CD4-positive, alpha-beta T cell treated with Interleukin-2 at 100 ng/mL for 4 hours (primary cell): ENCODE measurements around the gene COMMD2.

Experiments used
- DNase-seq: peaks from one replicate; pipeline ENCODE4 v3.0.0-alpha.2; 2020; ENCODE audit warnings: low spot score

The COMMD2 gene

DNA sequence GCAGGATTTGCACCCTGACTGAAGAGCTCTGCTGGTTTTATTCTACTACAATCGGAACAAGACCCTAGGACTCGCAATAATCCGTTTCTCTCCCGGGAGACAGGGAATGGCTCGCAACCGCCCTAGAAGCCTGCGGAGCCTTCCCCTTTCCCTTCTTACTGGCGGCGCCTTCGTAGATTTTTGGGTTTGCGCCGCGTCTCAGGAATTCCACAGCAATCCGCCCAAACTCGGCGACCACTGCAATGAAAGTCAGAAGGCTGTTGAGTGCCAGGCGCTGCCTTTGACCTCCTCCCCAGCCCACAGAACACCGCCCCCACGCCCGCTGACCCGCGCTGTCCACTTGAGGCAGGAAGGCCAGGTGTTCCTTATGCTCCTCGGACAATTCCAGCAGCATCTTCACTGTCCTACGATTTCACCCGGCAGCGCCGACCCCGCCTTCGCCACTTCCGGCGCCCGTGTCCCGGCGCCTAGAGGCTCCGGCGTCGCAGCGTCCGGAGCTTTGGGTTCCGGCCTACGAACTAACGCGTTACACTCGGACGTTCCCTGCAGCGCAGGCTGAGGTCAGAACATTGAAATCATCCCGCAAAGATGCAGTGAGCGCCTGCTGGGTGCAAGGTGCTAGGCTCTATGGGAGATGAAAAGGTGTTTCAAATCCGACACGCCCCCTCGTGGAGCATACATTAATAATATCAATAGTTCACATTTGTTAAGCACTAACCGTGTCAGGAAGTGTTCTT, at the start of gene COMMD2:
Gene COMMD2 (minus strand): TSS at position 439 of the 737 bp plus-strand sequence. CDS start 45 bp downstream, at position 394.
- DNase-seq: peak; percentile 86

DNA sequence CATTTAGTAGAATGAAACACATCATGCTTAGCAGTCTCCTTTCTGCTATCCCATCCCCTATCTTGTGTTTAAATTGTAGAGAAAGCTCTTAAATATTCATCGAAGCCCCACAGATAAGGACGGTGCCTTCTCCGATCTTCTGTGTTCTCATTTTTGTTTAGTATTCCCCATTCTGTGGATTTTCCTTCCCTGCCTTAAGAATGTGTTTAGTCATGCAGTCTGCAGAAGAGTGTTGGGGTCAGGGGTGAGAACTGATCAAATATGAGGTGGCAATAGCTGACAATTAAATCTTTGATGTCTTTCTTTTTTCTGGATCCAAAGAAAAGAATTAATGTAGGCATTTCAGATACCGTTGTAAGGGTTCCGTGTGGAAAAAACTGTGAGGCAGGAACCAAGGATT, 49.4 kb upstream of the COMMD2 start:
- no peak for DNase-seq

DNA sequence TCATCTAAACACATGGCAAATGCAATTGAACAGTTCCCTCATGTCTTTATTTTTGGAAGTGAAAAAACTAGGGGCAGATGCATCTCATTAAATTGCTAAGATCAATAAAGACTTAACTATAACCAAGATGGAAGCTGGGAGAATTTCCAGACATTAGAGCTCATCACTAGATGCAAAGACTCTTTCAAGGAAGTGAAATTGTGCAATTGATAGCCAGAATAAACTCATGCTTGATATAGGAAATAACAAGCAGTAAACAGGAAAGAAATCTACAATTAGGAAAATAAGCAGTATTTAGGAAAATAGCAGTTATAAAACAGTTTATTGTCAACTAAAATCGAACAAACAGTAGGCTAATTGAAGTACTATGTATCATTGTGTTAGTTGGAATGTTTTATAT, 48.9 kb upstream of the COMMD2 start:
- no peak for DNase-seq

DNA sequence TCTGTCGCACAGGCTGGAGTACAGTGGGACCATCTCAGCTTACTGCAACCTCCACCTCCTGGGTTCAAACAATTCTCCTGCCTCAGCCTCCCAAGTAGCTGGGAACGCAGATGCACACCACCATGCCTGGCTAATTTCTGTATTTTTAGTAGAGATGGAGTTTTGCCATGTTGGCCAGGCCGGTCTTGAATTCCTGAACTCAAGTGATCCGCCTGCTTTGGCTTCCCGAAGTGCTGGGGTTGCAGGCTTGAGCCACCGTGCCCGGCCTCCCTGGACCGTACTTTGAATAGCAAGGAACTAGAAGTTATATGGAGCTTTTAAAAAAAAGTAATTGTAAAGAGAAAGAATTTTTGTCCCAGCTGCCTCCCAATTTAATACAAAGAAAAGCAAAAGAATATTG, 48.4 kb upstream of the COMMD2 start:
- no peak for DNase-seq

DNA sequence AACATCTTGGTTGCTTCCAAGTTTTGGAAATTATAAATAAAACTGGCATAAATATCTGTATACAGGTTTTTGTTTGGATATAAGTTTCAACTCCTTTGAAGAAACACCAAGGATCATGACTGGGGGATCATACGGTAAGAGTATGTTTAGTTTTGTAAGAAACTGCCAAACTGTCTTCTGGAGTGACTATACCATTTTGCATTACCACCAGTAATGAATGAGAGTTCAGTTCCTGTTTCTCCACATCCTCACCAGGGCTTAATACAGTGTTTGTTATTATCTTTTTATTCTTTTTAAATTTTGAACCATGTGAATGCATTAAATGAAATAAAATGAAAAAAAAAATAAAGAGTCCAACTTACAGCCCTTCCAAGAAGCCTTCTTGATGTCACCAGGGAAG, 43.7 kb upstream of the COMMD2 start:
- no peak for DNase-seq

DNA sequence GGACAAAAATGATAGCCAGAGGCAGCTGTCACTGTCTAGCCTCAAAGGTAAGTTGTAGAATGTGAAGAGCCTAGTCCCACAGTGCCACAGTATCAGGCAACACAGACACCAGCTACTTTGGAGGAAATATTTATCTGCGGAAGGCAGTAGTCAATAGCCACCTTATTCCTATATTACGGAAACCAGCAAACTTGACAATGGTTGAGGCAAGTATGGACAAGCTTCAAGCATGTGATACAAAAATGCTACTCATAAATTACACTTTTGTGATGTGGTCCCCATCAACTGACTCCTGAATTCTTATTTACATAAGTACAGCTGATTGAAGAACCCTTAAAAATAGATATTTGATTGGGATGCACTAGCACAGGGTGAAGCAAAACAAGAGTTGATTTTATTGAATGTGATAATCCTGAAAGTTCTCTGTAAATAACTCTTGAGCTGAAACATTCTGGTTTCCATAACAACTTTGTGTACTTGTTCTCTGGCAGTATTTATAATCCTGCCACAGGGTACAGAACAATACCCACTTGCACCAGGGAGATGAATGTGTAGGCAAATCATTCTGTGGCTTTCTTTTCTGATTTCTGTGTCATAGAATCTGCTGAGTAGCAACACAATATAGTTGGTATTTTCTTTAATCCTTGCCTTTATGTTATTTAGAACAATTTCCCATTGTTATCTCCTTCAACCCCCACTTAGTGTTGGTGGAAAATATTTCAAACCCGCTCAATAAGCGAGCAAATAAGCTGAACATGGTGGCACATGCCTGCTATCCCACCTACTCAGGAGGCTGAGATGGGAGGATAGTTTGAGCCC, 40.4 kb upstream of the COMMD2 start, which contains the start of gene ANKUB1:
Gene ANKUB1 (minus strand): TSS at position 103 of the 819 bp plus-strand sequence. CDS start 188 bp downstream, outside the sequence.
- DNase-seq: no peak

DNA sequence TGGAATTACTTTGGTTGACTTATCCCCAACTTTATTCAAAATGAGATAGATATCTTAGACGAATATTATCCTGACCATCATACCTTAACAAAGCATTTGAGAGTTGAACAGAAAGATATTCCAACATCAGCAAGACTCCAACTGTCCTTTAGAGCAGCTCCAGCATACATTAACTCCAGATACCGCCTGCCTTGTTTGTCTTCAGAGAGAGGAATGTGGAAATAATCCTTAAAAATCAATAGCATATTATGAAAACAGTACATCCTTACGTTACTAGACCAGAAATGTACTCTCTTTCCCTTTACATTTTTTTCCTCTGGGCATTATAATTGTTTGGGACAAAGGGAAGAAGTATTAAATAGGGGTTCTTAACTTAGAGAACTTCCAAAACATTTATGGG, 38.4 kb upstream of the COMMD2 start:
- DNase-seq: no peak

DNA sequence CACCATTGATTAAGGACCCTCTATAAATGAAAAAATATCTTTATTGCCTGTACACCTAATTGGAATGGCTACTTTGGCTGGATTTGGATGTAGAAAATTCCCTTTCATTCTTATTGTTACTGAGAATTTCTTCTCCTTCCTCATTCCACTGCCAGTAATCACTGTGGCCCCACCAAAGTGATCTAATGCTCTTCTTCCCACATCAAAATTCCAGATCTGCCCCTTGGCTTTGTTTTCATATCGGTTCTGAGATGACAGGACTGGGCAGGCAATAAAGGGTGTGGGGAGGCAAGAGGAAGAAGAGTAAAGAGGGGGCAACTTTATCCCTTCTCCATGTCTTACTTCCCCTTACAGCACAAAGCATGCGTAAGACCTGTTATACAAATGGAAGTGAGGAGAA, 38.0 kb upstream of the COMMD2 start:
- DNase-seq: no peak

DNA sequence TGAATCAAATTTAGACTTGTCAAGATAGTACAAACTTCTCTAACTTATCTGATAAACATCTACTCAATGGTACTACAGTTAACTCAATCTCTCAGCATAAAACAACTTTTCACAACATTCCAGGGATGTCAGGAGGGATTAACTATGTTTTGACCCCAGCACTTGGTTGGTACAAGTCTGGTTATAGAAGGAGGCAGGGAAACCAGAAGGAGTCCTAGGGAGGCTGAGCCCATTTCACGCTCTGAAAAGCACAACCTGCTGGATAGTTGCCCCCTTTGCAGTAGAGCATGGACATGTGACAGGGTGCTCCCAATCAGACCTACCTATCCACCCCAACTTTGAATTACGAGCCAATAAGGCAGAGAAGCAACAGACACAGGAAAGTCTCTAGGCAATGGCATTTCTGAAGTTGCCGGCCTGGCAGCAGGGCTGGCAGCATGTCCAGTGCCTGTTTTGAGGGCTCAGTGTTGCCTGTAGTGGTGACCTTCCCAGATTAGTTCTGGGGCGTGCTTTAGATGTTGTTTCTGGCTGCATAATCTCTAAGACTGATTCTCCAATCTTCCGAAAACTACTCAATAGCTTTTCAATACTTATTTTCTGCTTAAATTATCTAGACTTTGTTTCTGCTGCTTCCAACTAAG, 31.9 kb upstream of the COMMD2 start:
- DNase-seq: no peak

DNA sequence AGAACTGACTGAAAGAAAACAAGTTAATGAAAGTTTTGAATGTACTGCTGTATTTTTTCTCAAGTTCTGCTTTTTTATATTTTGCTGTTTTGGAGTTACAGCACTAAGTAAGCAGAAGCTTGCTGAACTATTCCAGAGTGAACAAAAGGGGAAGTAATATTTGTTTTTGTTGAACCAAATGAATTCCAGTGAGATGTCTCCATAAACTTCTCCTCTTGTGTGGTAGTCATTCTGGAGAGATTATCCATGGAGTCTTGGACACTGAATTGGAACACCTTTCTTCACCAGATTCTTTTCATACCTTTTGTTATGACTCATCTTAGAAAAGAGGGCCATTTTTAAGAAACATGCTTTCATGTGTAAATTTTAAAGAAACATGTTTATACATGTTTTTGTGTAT, 31.3 kb upstream of the COMMD2 start:
- no peak for DNase-seq

DNA sequence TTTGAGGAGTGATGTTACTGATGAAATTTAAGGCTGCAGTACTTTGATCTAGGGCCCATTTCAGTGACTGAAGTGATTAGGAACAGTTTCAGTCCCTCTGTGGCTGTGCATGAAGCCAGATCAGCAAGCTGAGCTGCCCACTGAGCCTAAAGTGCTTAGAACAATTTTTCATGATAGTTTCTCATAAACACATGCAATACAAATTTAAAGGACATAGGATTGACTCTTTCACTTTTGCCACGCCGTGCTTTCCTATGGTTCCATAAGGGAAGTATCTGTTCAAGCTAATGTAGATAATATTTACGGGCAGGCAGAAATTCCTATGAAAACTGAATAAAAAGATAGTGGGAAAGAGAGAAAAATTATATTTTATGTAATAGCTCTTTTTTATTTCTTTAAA, 29.5 kb upstream of the COMMD2 start:
- DNase-seq: no peak

DNA sequence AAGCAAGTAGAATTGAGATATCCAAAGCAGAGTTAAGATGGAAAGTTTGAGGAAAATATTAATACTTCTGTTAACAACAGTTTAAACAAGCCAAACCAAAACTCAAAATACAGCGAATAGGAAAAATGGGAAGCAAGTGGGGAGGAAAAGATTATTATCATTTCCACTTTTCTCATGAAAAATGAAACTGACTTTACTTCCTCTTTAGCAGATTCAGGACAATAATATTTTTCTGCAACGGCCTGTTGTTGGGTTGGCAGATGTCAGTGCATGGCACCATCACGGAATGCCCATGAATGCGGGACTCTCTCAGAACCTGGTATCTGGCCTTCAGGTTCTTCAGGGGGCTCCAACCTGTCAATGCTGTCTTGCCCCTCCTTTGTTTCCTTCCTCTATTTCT, 28.9 kb upstream of the COMMD2 start:
- DNase-seq: no peak

DNA sequence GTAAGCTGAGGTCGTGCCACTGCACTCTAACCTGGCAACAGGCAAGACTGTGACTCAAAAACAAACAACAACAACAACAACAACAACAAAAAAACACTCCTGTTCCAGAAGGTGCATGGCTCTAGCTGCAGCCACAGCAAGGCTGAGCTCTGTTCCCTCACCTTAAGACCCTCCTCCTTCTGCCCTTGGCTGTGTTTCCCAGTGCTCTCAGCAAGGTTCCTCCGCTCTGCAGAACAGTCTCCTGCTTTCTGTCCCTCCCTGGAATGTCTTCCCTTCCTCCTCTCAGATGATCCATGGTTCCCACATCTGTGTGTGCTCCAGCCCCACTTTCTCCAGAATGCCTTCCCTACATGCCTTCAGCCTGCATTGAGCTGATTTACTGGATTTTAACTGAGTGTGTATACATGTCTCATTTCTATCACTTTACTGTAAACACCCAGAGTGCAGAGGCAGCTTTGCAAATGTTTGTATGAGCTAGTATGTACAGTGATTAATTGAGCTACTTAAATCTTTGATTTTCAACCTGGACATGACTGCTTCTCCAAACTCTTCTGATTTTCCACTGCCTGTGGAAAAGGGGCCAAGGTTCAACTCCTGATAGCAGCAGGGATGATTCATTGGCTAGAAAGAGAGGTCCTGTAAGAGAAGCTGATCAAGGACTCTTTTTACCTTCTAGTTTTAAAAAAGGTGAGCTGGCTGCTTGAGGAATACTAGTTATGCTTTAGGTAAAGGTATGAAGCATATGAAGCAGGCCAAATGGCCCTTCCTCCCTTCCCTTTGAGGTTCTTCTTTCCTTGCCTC, 25.3 kb upstream of the COMMD2 start:
- no peak for DNase-seq

DNA sequence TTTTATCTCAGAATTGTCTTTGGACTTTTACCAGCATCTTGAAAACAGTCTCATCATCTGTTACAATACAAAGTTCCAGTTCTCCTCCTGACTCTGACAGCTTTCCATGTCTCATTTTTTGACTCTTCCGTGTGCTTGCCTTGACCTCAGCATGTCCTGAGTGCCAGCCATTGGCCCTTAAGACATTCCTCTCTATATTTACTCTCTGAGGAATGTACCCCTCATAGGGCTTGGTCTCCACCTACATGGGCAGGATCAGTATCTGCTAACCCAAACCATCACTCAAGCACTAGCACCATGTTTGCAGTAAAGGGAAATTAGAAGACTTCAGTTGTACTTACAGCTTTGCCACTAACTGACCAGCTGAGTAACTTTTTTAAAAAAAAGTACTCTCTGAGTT, 23.9 kb upstream of the COMMD2 start:
- DNase-seq: no peak

DNA sequence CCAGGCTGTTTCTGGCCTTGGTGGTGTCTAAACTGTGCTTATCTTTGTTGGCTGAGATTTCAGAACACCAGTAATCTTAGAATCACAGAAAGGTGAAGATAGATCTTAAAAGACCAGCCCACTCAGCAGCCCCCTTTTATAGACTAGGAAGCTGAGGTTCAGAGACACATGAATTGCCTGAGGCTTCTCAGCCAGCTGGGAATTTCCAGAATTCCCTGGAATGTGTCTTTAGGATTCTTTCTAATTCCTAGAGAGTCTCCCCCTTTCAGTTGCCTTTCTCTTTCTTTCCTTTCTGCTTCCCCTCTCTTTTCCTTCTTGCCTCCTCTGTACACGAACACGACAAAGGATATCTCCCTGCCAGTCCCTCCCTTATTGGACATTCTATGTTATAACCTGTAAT, 20.6 kb upstream of the COMMD2 start:
- DNase-seq: no peak

DNA sequence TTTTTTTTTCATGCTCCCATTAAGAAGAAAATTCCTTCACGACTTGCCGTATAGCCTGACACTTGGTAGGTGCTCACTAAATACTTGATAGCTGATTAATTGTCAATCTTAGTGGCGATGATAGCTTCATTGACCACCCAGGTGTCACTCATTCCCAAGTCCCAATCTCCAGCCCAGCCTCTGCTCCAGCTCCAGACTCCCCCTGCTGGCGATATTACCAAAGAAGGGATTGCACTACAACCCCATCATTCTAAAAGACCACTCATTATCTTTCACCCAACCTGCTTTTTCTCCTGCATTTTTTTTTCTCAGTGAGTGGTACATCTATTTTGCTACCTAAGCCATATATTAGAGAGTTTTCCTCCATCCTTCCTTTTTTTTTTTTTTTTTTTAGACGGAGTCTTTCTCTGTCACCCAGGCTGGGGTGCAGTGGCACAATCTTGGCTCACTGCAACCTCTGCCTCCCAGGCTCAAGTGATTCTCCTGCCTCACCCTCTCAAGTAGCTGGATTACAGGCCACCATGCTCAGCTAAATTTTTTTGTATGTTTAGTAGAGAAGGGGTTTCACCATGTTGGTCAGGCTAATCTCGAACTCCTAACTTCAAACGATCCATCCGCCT, 19.5 kb upstream of the COMMD2 start:
- DNase-seq: peak; percentile 43

DNA sequence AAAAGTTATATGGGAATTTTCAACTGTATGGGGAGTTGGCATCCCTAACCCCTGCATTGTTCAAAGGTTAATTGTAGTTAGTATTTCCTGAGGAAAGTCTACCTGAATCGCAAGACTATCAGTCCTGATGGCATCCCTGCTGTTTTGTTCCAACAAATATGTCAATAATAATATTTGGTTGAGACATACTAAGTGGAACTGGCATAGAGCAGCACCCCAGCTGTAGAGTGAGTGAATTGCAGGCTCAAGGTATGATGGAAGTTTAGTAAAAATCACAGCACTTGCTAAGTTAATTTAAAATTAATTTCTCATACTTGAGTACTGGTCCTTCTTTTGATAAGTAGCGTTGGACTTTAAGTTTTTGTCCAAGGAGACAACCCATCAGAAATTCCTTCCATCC, 18.0 kb upstream of the COMMD2 start:
- DNase-seq: no peak

DNA sequence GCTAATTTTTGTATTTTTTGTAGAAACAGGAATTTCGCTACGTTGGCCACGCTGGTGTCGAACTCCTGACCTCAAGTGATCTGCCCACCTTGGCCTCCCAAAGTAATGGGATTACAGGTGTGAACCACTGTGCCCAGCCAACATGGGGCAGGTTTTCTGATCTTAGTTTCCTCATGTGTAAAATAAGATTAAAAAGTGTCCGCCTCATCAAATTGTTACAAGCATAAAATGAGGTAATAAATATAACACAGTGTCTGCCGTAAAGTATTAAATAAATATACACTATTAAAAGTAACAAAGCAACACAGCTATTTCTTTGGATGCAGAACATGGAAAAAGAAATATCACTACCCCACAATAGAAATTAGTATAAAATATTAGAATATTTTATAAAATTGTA, 16.4 kb upstream of the COMMD2 start:
- DNase-seq: no peak

DNA sequence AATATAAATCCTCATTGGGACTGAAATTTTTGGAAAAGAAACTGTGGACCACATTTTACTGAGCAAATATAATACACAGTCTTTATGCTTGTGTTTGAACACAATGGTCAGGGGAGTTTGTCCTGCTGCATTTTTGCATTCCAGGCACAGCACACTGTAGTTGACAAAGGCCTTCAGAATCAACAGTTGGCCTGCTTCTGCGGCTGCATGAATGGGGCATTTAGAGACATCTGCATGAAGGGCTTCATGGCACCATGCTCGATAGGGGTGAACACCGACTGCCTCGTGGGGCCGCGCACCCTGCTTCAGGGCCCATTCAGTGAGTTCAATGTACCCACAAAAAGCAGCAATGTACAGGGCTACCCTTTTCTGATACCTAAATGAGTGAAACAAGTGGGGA, 15.4 kb upstream of the COMMD2 start:
- DNase-seq: no peak

DNA sequence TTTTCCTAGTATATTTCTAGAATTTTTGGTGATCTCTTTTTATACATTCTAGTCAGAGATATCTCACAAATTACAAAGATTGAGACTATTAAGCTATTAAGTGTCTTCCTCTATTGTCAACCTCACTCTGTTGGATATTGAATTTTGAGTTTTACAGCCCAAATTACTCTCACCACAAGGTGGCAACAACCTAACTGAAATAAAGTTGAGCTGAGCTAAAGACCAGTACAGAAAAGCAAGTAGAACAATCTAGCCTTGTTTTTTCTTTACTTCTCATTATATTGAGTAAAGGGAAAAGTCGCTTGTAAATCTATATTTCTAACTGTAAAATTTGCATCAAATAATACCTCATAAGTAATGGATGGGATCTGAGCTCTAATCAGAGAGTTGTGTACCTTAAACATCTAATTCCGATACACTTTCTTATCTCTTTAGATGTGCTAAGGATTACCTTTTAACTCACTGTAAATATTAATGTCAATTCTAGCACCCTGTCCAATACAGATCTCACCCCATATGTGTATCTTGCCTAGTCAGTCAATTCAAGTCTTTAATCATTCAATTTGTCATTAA, 13.6 kb upstream of the COMMD2 start:
- no peak for DNase-seq

DNA sequence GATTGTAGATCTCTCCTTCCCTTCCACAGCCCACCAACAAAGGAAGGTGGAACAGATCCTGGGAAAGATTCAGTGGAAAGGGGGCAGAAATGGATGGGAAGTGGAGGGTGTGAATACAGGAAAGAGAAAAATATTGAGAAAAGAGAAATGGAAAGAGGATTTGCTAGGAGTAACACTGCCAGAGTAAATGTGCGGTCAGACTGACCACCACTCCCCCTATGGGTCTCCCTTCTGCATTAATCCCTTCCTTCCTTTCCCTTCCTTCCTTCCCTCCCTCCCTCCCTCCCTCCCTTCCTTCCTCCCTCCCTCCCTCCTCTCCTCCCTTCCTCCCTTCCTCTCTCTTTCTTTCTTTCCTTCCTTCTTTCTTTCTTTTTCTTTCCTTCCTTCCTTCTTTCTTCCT, 12.0 kb upstream of the COMMD2 start:
- no peak for DNase-seq
